CD4-positive, alpha-beta T cell treated with Interleukin-6 for 4 hours (primary cell): ENCODE results near the gene PSPN.
A peak's percentile ranks its signal among the peaks of the same experiment; 100 is the strongest.

ENCODE experiments used
- DNase-seq: peaks from one replicate; pipeline ENCODE4 v3.0.0-alpha.2; 2020; ENCODE audit warnings: mixed read lengths

PSPN gene, protein sequence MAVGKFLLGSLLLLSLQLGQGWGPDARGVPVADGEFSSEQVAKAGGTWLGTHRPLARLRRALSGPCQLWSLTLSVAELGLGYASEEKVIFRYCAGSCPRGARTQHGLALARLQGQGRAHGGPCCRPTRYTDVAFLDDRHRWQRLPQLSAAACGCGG

DNA sequence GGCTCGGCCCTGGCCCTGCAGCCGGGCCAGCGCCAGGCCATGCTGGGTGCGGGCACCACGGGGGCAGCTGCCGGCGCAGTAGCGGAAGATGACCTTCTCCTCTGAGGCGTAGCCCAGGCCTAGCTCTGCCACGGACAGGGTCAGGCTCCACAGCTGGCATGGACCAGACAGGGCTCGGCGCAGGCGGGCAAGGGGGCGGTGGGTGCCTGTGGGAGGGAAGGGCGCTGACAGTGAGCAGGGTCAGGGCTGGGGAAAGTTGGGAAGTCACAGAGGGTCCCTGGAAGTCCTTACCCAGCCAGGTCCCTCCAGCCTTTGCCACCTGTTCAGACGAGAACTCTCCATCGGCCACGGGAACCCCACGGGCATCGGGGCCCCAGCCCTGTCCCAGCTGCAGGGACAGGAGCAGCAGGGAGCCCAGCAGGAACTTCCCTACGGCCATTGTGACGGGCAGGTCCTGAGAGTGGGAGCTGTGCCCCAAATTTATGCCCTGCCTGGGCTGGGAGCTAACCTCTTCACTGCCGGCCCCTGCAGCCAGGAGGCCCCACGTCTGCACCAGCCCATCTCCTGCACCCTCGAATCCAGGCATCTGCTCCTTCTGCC, at the start of gene PSPN:
Gene PSPN, minus strand, starts transcription at position 523 of the 600 bp plus-strand sequence. Its CDS starts 84 bp downstream, at position 439.
- DNase-seq = no peak

- peak; percentile 99 for DNase-seq
Observed at GRCh38 chr19:6424939-6425731, 49.4 kb upstream of the PSPN start.

DNA sequence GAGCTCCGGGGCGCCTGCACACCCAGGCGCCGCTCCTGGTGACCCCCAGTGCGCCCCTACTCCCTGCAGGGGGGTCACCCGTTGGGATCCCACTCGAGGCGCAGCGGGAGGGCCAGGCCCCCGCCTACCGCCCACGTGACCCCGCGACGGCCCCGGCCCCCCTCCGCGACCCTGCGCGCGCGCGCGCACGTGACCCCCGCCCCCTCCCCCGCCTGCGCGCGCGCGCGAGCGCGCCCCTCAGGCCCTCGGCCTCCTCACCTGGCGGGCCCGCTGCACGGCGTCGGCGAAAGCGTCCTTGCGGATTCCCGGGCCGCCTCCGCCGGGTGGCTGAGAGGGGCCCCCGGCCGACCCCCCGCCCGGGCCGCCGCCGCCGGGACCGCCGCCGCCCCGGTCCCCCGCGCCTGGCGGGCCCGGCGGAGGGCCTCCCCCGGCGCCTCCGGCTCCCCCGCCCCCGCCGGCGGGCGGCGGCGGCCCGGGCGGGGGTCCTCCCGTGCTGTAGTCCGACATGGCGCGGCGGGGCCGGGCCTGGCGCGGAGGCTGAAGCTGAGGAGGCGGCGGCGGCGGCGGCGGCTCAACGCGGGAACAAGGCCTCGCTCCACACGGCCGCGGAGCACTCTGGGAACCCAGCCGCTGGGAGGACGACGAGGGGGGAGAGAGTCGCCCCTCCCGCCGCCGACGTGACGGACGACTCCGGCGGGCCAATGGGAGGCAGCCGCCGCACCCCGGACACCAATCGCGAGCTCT, 48.6 kb upstream of the PSPN start, which contains the start of gene KHSRP:
Gene KHSRP, minus strand, starts transcription at position 617 of the 744 bp plus-strand sequence. Its CDS starts 110 bp downstream, at position 507.
- DNase-seq = peak; percentile 28

- DNase-seq = peak; percentile 25
Observed at GRCh38 chr19:6423499-6424194, 47.9 kb upstream of the PSPN start.

DNA sequence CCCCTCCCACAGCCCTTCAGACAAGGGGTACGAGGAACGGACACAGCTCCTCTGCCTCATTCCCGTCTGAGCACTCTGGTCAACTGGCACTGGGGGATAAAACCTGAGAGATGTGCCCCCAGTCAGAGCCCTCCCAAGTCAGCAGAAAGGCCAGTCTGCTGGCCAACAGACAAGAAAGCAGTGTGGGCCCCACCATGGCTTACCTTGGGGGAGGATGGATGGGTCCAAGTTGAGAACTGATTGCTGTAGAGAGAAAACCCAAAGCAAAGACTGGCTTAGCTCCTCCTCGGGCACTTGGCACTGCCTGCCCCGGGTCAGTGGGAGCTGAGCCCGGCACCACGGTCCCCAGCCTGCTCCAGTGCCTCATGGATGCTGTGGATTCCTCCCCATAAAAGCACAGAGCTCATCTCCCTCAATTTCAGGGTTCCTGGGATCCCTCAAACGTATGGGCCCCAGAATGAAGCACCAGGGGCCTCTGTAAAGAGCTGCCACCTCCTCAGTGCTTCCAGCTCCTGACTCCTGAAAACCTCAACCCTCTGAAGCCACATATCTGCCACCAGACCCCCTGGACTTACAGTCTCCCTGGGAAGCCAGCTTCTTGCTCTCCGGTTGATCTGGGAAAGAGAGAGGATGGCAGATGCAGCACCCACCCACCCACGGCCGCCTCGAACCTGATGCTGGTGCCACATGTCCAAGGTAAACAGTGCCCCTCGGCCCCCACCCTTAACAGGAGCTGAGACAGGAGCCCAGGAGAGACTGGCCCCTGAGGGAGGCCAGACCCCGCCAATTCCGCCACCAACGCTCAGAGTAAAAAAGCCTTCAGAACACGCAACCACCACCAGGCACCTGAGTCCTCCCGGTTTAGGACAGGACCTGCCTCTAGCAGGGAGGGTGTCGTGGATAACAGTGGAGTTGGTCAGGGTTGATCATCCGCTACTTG, 45.6 kb upstream of the PSPN start:
- DNase-seq = no peak

GRCh38 chr19:6418562-6418932, 42.8 kb upstream of the PSPN start:
- no peak for DNase-seq

- DNase-seq = no peak
Observed at GRCh38 chr19:6417713-6418561, 42.2 kb upstream of the PSPN start.

DNA sequence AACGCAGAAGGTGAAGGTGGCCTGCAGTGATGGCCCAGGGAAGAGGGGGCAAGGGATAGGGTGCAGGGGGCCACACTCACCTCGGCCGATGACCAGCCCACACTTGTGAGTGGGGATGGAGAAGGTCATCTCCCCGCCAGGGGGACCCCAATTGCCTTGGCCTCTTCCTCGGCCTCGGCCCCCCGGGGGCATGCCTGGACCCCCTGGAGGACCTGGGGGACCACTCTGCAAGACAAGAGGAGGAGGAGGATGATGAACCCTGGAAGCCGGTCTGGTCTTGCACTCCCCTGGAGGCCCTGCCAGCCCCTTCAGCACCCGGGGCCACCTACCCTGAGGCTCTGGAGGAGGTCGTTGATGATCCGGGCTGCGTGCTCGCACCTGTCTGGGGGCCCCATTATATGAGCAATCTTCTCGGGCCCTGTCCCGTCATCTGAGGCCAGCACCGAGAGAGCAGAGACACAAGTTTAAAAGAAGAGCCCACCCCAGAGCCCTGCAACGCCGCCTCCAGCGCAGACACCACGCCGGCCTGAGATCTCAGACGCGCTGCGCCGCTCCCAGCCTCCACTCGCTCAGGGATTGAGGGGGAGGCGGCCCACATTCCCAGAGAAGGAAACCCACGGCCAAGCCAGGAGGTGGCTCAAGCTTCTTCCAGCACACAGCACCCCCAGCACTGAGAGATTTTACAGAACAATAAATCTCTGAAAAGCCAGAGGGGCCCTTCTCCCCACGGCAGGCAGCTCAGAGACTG, 41.1 kb upstream of the PSPN start:
- DNase-seq = no peak

DNA sequence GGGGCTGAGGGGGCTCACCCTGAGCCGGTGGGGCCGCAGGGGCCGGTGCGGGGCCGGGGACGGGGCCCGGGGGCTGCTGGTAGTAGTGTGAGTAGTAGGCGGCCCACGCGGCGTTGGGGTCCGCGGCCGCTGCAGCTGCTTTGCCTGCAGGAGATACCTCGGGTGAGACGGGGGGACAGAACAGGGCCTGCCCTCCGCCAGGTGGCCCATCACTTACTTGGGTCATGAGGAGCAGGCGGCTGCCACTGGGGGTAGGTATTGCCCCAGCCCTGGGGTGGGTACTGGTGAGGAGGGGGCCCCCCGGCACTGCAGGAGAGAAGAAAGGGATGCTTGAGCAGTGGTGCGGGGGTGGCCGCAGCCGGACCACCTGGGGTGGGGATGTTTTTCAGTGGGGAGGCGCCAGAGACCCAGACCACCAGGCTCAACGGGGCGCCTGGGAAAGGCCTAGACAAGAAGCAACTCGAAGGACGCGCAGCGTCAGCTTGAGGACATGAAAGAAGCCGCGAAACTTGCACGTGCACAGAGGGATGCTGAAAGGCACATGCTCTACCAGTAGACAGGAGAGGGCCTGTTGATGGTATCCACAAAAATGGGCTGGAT, 40.0 kb upstream of the PSPN start:
- no peak for DNase-seq

DNA sequence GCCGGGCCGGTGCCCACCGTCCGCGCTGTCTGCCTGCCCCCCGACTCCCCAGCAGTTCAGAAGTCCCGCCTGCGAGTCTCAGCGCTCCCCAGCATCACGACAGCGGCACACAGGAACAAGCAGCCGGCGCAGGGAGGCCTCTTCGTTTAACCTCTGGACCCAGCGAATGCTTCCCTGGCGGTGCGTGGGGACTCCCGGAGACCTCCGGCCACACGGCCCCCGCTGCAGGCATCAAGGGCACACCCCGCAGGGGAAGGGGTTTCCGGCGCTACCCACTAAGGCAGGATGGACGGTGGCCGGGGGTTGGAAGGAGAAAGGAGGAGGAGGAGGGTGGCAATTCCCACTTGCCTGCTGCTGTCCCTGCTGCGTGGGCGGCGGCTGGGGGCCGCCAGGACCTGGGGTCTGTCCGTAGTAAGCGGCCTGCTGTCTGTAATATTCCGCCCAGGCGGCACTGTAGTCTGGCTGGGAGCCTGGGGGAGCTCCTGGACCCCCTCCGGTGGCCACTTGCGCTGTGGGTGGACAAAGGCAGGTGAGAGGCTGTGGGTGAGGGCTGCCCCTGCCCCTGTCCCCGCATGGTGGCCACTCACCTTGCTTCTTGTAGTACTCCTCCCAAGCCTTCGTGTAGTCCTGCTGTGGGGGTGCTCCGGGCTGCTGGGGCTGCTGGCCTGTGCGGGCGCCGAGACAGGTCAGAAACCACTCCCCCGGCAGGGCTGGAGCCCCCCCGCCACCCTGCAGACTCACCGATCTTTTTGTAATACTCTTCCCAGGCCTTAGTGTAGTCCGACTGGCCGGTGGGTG, 39.3 kb upstream of the PSPN start:
- no peak for DNase-seq

GRCh38 chr19:6413721-6414643, 38.2 kb upstream of the PSPN start:
- no peak for DNase-seq

- DNase-seq = no peak
Observed at GRCh38 chr19:6413291-6413690, 37.6 kb upstream of the PSPN start.

GRCh38 chr19:6412447-6413091, 36.8 kb upstream of the PSPN start:
- peak; percentile 61 for DNase-seq

DNA sequence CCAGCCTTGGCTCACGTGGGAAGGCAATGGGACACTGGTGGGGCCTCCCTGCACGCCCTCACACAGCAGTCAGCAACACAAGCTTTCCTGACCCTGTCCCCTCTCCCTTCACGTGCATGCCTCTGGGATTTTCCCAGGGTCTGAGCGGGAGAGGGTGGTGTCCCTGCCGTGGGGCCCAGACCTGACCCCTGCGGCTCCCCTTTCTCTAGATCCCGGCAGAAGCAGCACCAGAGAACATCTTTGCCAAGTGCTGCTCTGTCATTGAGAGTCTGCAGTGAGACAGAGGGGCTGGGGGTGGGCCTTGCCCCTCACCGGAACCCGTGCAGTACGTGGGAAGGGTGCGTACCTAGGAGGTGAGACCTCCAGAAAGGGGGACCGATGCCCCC, 36.3 kb upstream of the PSPN start:
- no peak for DNase-seq

DNA sequence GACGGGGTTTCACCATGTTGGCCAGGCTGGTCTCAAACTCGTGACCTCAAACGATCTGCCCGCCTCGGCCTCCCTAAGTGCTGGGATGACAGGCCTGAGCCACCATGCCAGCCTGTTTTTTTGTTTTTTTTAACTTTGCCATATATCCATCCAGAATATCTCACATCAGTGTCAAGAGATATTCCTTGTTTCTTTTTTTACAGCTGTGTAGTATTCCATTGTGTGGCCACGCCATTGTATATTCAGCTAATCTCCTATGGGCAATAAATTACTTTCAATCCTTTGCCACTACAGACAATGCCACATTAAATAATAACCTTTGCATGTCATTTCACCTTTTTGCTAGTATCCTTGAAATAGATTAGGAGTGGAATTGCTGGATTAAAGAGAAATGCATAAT, 33.6 kb upstream of the PSPN start:
- no peak for DNase-seq

- no peak for DNase-seq
Observed at GRCh38 chr19:6406401-6406800, 30.7 kb upstream of the PSPN start.
